ENCODE results near the gene IL2RA.

Gene IL2RA

GRCh38 chr10:6103591-6103990, 41.4 kb upstream of the IL2RA start:
- CTCF ChIA-PET = no interaction called here
- H3K4me3 ChIP-seq (ENCODE audit: low read depth, low read length) = no peak overlapping the region
- POLR2A ChIA-PET = no interaction called here
- TF ChIP-seq CTCF (IDR thresholded peaks at IDR 0.05; ENCODE audit: insufficient read depth, low read length, missing control alignments) = no peak
- no peak for DNase-seq (ENCODE audit: low read depth, low spot score)

- CTCF ChIA-PET = no interaction called here
- DNase-seq (ENCODE audit: low read depth, low spot score) = no peak
- no peak overlapping the region for H3K4me3 ChIP-seq (ENCODE audit: low read depth, low read length)
- POLR2A ChIA-PET = no interaction called here
- TF ChIP-seq CTCF (IDR thresholded peaks at IDR 0.05; ENCODE audit: insufficient read depth, low read length, missing control alignments) = no peak
Measured at GRCh38 chr10:6102128-6102527, 40.0 kb upstream of the IL2RA start.

GRCh38 chr10:6101181-6101580, 39.0 kb upstream of the IL2RA start:
- no peak for DNase-seq (ENCODE audit: low read depth, low spot score)
- ChIA-PET CTCF (interaction anchor here (1.0 to 1.9 kb wide), 4 partner anchors 9 to 301 kb away, joined by 6 to 10 read pairs (median 7); no protein-coding TSS in a partner anchor), POLR2A (no interaction called here)
- TF ChIP-seq CTCF (IDR thresholded peaks at IDR 0.05; ENCODE audit: insufficient read depth, low read length, missing control alignments) = no peak
- no peak overlapping the region for H3K4me3 ChIP-seq (ENCODE audit: low read depth, low read length)

GRCh38 chr10:6100370-6100769, 38.2 kb upstream of the IL2RA start:
- no peak for DNase-seq (ENCODE audit: low read depth, low spot score)
- no peak overlapping the region for H3K4me3 ChIP-seq (ENCODE audit: low read depth, low read length)
- no peak for TF ChIP-seq CTCF (IDR thresholded peaks at IDR 0.05; ENCODE audit: insufficient read depth, low read length, missing control alignments)
- ChIA-PET POLR2A (no interaction called here), CTCF (interaction anchor here (0.8 to 2.3 kb wide), 7 partner anchors 10 to 301 kb away, joined by 4 to 10 read pairs (median 6); partner anchors contain the start of genes PFKFB3 and RBM17)

- no peak for DNase-seq (ENCODE audit: low read depth, low spot score)
- TF ChIP-seq CTCF (IDR thresholded peaks at IDR 0.05; ENCODE audit: insufficient read depth, low read length, missing control alignments) = no peak
- H3K4me3 ChIP-seq (ENCODE audit: low read depth, low read length) = no peak overlapping the region
- POLR2A ChIA-PET = no interaction called here
- CTCF ChIA-PET = interaction anchor here (1.7 to 2.6 kb wide), 2 partner anchors 104 to 303 kb away, joined by 7 to 13 read pairs; partner anchors contain the start of gene PFKFB3
Measured at GRCh38 chr10:6098156-6098555, 36.0 kb upstream of the IL2RA start.

GRCh38 chr10:6097063-6097462, 34.9 kb upstream of the IL2RA start:
- POLR2A ChIA-PET = no interaction called here
- no peak for DNase-seq (ENCODE audit: low read depth, low spot score)

More at GRCh38 chr10:6097063-6097462, 34.9 kb upstream of the IL2RA start:
- CTCF ChIA-PET = interaction anchor here (0.7 to 2.6 kb wide), 6 partner anchors 9 to 304 kb away, joined by 3 to 25 read pairs (median 7); partner anchors contain the start of genes PFKFB3 and RBM17
- TF ChIP-seq CTCF (IDR thresholded peaks at IDR 0.05; ENCODE audit: insufficient read depth, low read length, missing control alignments) = no peak
- H3K4me3 ChIP-seq (ENCODE audit: low read depth, low read length) = no peak overlapping the region

All from AG04449 (cell line).